HepG2 (cell line): ENCODE data around the gene FMNL2. TPM values are rescaled to one million over a fixed set of nuclear protein-coding genes. Genes with fewer than 3 reads are reported as not detected.

Experiments used
- BCL3 ChIP-seq: sonication (generic); formaldehyde crosslinking; IDR thresholded peaks from 2 replicates; pipeline ENCODE4 v1.5.1; 2020; ENCODE audit warnings: mild to moderate bottlenecking, missing genetic modification reagents, moderate library complexity
- KMT2B ChIP-seq: IDR thresholded peaks from 2 replicates; pipeline ENCODE4 v1.6.1; 2016; ENCODE audit warnings: missing genetic modification reagents, missing compliant biosample characterization
- MATR3 ChIP-seq: sonication (generic); formaldehyde crosslinking; IDR thresholded peaks from 2 replicates; pipeline ENCODE4 v1.4.0; 2020; ENCODE audit warnings: missing genetic modification reagents
- MTA3 ChIP-seq: sonication (generic); formaldehyde crosslinking; IDR thresholded peaks from 2 replicates; pipeline ENCODE4 v1.4.0; 2020; ENCODE audit warnings: missing genetic modification reagents
- NR2C2 ChIP-seq: sonication (generic); formaldehyde crosslinking; IDR thresholded peaks from 2 replicates; pipeline ENCODE4 v1.4.0; 2020; ENCODE audit warnings: missing genetic modification reagents, mild to moderate bottlenecking, moderate library complexity, borderline replicate concordance
- POLR2AphosphoS2 ChIP-seq: IDR thresholded peaks from 2 replicates; pipeline ENCODE4 v1.6.1; 2011; ENCODE audit warnings: low read depth, low read length, improper control_type of control experiment
- REL ChIP-seq: sonication (generic); formaldehyde crosslinking; conservative IDR thresholded peaks from 2 replicates; pipeline ENCODE4 v1.8.0; 2022; ENCODE audit warnings: mild to moderate bottlenecking, missing genetic modification reagents, moderate library complexity
- RXRA ChIP-seq: sonication (generic); formaldehyde crosslinking; IDR thresholded peaks from 2 replicates; pipeline ENCODE4 v1.5.1; 2020; ENCODE audit warnings: missing genetic modification reagents
- SIX1 ChIP-seq: sonication (generic); formaldehyde crosslinking; IDR thresholded peaks from 2 replicates; pipeline ENCODE4 v1.4.0; 2020; ENCODE audit warnings: missing genetic modification reagents, borderline replicate concordance
- SMAD1 ChIP-seq: sonication (generic); formaldehyde crosslinking; IDR thresholded peaks from 2 replicates; pipeline ENCODE4 v1.4.0; 2020; ENCODE audit warnings: missing genetic modification reagents, low read depth, mild to moderate bottlenecking, borderline replicate concordance
- SRSF4 ChIP-seq: fragments of 200-400 bp; formaldehyde crosslinking; IDR thresholded peaks from one replicate; pipeline ENCODE4 v1.6.1; 2018; ENCODE audit warnings: mild to moderate bottlenecking, low read depth, low read length, moderate library complexity; ENCODE audit not compliant: poor library complexity, severe bottlenecking
- SRSF9 ChIP-seq: fragments of 200-400 bp; formaldehyde crosslinking; IDR thresholded peaks from 2 replicates; pipeline ENCODE4 v1.6.1; 2018; ENCODE audit warnings: borderline replicate concordance, mild to moderate bottlenecking, low read depth, low read length; ENCODE audit not compliant: insufficient read depth, poor library complexity, severe bottlenecking
- TCF12 ChIP-seq, 2 experiments: fragments of 450-650 bp in 1 of 2; sonication (generic) in 1 of 2; formaldehyde crosslinking in 1 of 2; IDR thresholded peaks; 2 replicates each; pipeline versions ENCODE4 v1.6.1 to v1.8.0; 2017 to 2022; ENCODE audit warnings: antibody characterized with exemption in 1 of 2, mild to moderate bottlenecking in 1 of 2, missing genetic modification reagents in 1 of 2, moderate library complexity in 1 of 2
- ZBTB40 ChIP-seq, 2 experiments: fragments of 450-650 bp in 1 of 2; sonication (generic) in 1 of 2; formaldehyde crosslinking in 1 of 2; IDR thresholded peaks; 2 replicates each; pipeline versions ENCODE4 v1.6.1 to v1.8.0; 2016 to 2022; ENCODE audit warnings: antibody characterized with exemption in 1 of 2, mild to moderate bottlenecking in 1 of 2, missing genetic modification reagents in 1 of 2
- ZNF10 ChIP-seq: sonication (generic); formaldehyde crosslinking; IDR thresholded peaks from 2 replicates; pipeline ENCODE4 v1.4.0; 2020; ENCODE audit warnings: mild to moderate bottlenecking, low read depth, missing genetic modification reagents, borderline replicate concordance
- ZNF674 ChIP-seq: sonication (generic); formaldehyde crosslinking; IDR thresholded peaks from 2 replicates; pipeline ENCODE4 v1.5.0; 2020; ENCODE audit warnings: low read depth, mild to moderate bottlenecking, missing genetic modification reagents
- polyA plus RNA-seq, 8 experiments: library from polyadenylated mRNA; depleted of rRNA in 3 of 8; stranded (reverse) in 7 of 8; unstranded in 1 of 8; fragments of >200 nt; fragmentation: Illumina TruSeq in 4 of 8; extraction: Trizol in 4 of 8; gene quantifications; 2 replicates each; pipeline versions ENCODE4 v1.2.1 to v1.2.3, GENCODE V29; 2011 to 2016; ENCODE audit warnings: low read depth in 4 of 8, missing spikeins in 1 of 8, mixed read lengths in 1 of 8; ENCODE audit not compliant: insufficient read depth in 1 of 8
- total RNA-seq, 5 experiments: library from RNA; depleted of rRNA; stranded (reverse); fragments of >200 nt; fragmentation: Illumina TruSeq; extraction: Trizol; gene quantifications; 2 replicates each; pipeline ENCODE4 v1.2.3, GENCODE V29; 2016; ENCODE audit warnings: low read depth in 1 of 5

The FMNL2 gene
- total and polyA plus RNA-seq, 2 of the 13 experiments (the other 11 are each of a cell fraction or from before 2014, with no cell fraction given): 66.5 to 67.7 TPM

GRCh38 chr2:152481881-152482583 lies 147.1 kb downstream of the FMNL2 start (continued):
- no peak for TF ChIP-seq ZBTB40 (IDR thresholded peaks at IDR 0.05)
- TF ChIP-seq ZBTB40 (CRISPR knock-in tag; IDR thresholded peaks at IDR 0.05): no peak
- peak; percentile 30; the same call in 1 of the 2 replicates for TF ChIP-seq KMT2B (CRISPR knock-in tag)
- TF ChIP-seq ZNF674 (CRISPR knock-in tag): no peak
- no peak for TF ChIP-seq ZNF10 (CRISPR knock-in tag)
- TF ChIP-seq MTA3 (CRISPR knock-in tag): no peak
- no peak for TF ChIP-seq SMAD1 (CRISPR knock-in tag)
- no peak for TF ChIP-seq SRSF9
- no peak for TF ChIP-seq MATR3 (CRISPR knock-in tag)
- TF ChIP-seq SRSF4: no peak
- no peak for TF ChIP-seq REL
- TF ChIP-seq NR2C2 (CRISPR knock-in tag): no peak
- TF ChIP-seq RXRA: peak; percentile 37; the same call in 1 of the 2 replicates
- TF ChIP-seq POLR2AphosphoS2: no peak
- no peak for TF ChIP-seq BCL3 (CRISPR knock-in tag)
- TF ChIP-seq TCF12 (IDR thresholded peaks at IDR 0.05): no peak
- no peak for TF ChIP-seq TCF12 (CRISPR knock-in tag; IDR thresholded peaks at IDR 0.05)
- no peak for TF ChIP-seq SIX1
